Transverse colon (tissue), 4 donors: Measurements from ENCODE around the gene ITGAD. TPM values are rescaled to one million over a fixed set of nuclear protein-coding genes. Genes with fewer than 3 reads are reported as not detected.

ENCODE experiments used
- DNase-seq: peaks from one replicate; pipeline ENCODE4 v3.0.0-alpha.2; 2019
- H3K27ac ChIP-seq, 4 donors: fragments of 200-600 bp; sonication (generic); 2 replicates each; pipeline ENCODE4 v1.5.1; 2016 to 2018; ENCODE audit warnings: inconsistent platforms in 4 of 4
- H3K27me3 ChIP-seq: fragments of 200-600 bp; sonication (generic); 2 replicates; pipeline ENCODE4 v1.5.1; 2017; ENCODE audit warnings: inconsistent platforms
- H3K36me3 ChIP-seq, 4 donors: fragments of 200-600 bp; sonication (generic); 2 replicates each; pipeline ENCODE4 v1.5.1; 2017 to 2019; ENCODE audit warnings: inconsistent platforms in 4 of 4
- H3K4me1 ChIP-seq, 4 donors: fragments of 200-600 bp; sonication (generic); 2 replicates each; pipeline ENCODE4 v1.5.1; 2017 to 2020; ENCODE audit warnings: inconsistent platforms in 4 of 4
- H3K4me3 ChIP-seq, 4 donors: fragments of 200-600 bp; sonication (generic); 1 replicate in 1 of 4; 2 replicates in 3 of 4; pipeline versions ENCODE4 v1.5.1 to v1.6.1; 2017 to 2019; ENCODE audit warnings: inconsistent platforms in 4 of 4
- H3K9me3 ChIP-seq, 2 donors: fragments of 200-600 bp; sonication (generic); 2 replicates each; pipeline ENCODE4 v1.5.1; 2017 to 2019; ENCODE audit warnings: inconsistent platforms in 2 of 2
- CTCF ChIP-seq, 5 experiments: fragments of 200-600 bp in 3 of 5; fragments of 450-650 bp in 2 of 5; sonication (generic) in 3 of 5; IDR thresholded peaks; 1 replicate in 2 of 5; 2 replicates in 3 of 5; pipeline ENCODE4 v1.5.1; 2016 to 2017; ENCODE audit warnings: antibody characterized with exemption in 5 of 5, inconsistent platforms in 3 of 5, mild to moderate bottlenecking in 2 of 5, moderate library complexity in 1 of 5
- EP300 ChIP-seq: sonication (generic); formaldehyde crosslinking; IDR thresholded peaks from one replicate; pipeline ENCODE4 v1.6.1; 2017; ENCODE audit warnings: antibody characterized with exemption, low read depth
- POLR2A ChIP-seq: fragments of 450-650 bp; IDR thresholded peaks from one replicate; pipeline ENCODE4 v1.6.1; 2016; ENCODE audit warnings: antibody characterized with exemption, mild to moderate bottlenecking, moderate library complexity
- POLR2AphosphoS5 ChIP-seq, 3 donors: sonication (generic); formaldehyde crosslinking; IDR thresholded peaks; one replicate each; pipeline ENCODE4 v1.6.1; 2016; ENCODE audit warnings: antibody characterized with exemption in 3 of 3
- WGBS, 2 donors: methylation state at CpG; one replicate each; pipeline ENCODE4 v1.1.5; 2018; ENCODE audit warnings: low coverage in 1 of 2; 5-methylcytosine and 5-hydroxymethylcytosine counted together
- in situ Hi-C, 4 donors: fragments of 200-750 bp; cut with MboI; loops; one replicate each; pipeline versions ENCODE4 v1.15.0 to v1.15.1; 2017; ENCODE audit warnings: low sequenced_read_pairs in 3 of 4, low pct_ligation_motif_present in 1 of 4, low pct_unique_long_range_greater_than_20kb in 1 of 4
- intact Hi-C: fragments of 100-400 bp; cut with DNase I; formaldehyde crosslinking; loops from one replicate; pipeline ENCODE4 v1.15.1; 2023; ENCODE audit warnings: low total_unique reads
- total RNA-seq, 4 donors: library from RNA; depleted of rRNA; stranded (reverse); fragments of >200 nt; gene quantifications; one replicate each; pipeline ENCODE4 v1.1.0, GENCODE V29; 2016

The ITGAD gene
- total RNA-seq, 4 donors from 2014 or later: 0.75 TPM; not detected in 3

- H3K4me1 ChIP-seq: peaks cover 0 to 5% (median 3%) of the 10 kb centered on the region in 4 donors
- TF ChIP-seq CTCF (IDR thresholded peaks at IDR 0.05): no peak
- no peak for TF ChIP-seq POLR2AphosphoS5 (IDR thresholded peaks at IDR 0.05)
- TF ChIP-seq EP300: no peak
- no peak for TF ChIP-seq POLR2A
- no peaks in the 10 kb centered on the region for H3K36me3 ChIP-seq
- intact Hi-C loops (no loop called here), in situ Hi-C loops (loop anchor here in 2 of 4 donors (25.0 kb wide), 2 partner anchors 242 to 442 kb away; partner anchors contain the start of genes HSD3B7 (in 2 of the 2) and FUS (in 1 of the 2))
- no peaks in the 10 kb centered on the region for H3K27me3 ChIP-seq
- H3K27ac ChIP-seq: no peak overlapping the region
- 63 to 84% methylated on average over 2 to 3 of the region's 3 CpGs for WGBS, 2 donors
- no peaks in the 10 kb centered on the region for H3K9me3 ChIP-seq
- DNase-seq: no peak
- no peak overlapping the region for H3K4me3 ChIP-seq
Observed at GRCh38 chr16:31429796-31430195, 36.7 kb downstream of the ITGAD start.

GRCh38 chr16:31430380-31431052, 37.4 kb downstream of the ITGAD start:
- Histone ChIP-seq H3K4me3 (no peak overlapping the region), H3K27ac (no peak overlapping the region), H3K9me3 (no peaks in the 10 kb centered on the region), H3K4me1 (peaks cover 0 to 5% (median 3%) of the 10 kb centered on the region in 4 donors), H3K27me3 (no peaks in the 10 kb centered on the region), H3K36me3 (no peaks in the 10 kb centered on the region)
- no peak for DNase-seq
- in situ Hi-C loops: loop anchor here in 2 of 4 donors (25.0 kb wide), 2 partner anchors 243 to 443 kb away; partner anchors contain the start of genes HSD3B7 (in 2 of the 2) and FUS (in 1 of the 2)
- 64 to 67% methylated on average over 3 to 5 of the region's 5 CpGs for WGBS, 2 donors
- TF ChIP-seq EP300 (no peak), POLR2A (no peak), POLR2AphosphoS5 (IDR thresholded peaks at IDR 0.05) (no peak), CTCF (IDR thresholded peaks at IDR 0.05) (no peak)
- intact Hi-C loops: no loop called here

- intact Hi-C loops (no loop called here), in situ Hi-C loops (loop anchor here in 2 of 4 donors (25.0 kb wide), 2 partner anchors 248 to 448 kb away; partner anchors contain the start of genes HSD3B7 (in 2 of the 2) and FUS (in 1 of the 2))
- 95 to 100% methylated on average over 1 to 44 of the region's 47 CpGs for WGBS, 2 donors
- TF ChIP-seq POLR2AphosphoS5 (IDR thresholded peaks at IDR 0.05): no peak
- no peak for TF ChIP-seq POLR2A
- no peak for TF ChIP-seq EP300
- no peak for TF ChIP-seq CTCF (IDR thresholded peaks at IDR 0.05)
- Histone ChIP-seq H3K27me3 (no peaks in the 10 kb centered on the region), H3K4me1 (no peaks in the 10 kb centered on the region), H3K27ac (no peak overlapping the region), H3K4me3 (no peak overlapping the region), H3K36me3 (no peaks in the 10 kb centered on the region), H3K9me3 (no peaks in the 10 kb centered on the region)
- no peak for DNase-seq
Observed at GRCh38 chr16:31435341-31436220, 42.4 kb downstream of the ITGAD start.
